NCI-H1694 treated with DMSO at 0.1 percent for 48 hours (cell line): ENCODE data around the gene ATP7B.
A peak's percentile ranks its signal among the peaks of the same experiment; 100 is the strongest.
"Not testable (repeated sequence)": the region's sequence is repeated elsewhere in the genome, so short reads cannot be mapped to it uniquely, and the experiment has no call there.

Experiments
- DNase-seq: peaks from one replicate; lab custom pipeline; 2025; lab: John Stamatoyannopoulos, UW

Gene ATP7B

DNA sequence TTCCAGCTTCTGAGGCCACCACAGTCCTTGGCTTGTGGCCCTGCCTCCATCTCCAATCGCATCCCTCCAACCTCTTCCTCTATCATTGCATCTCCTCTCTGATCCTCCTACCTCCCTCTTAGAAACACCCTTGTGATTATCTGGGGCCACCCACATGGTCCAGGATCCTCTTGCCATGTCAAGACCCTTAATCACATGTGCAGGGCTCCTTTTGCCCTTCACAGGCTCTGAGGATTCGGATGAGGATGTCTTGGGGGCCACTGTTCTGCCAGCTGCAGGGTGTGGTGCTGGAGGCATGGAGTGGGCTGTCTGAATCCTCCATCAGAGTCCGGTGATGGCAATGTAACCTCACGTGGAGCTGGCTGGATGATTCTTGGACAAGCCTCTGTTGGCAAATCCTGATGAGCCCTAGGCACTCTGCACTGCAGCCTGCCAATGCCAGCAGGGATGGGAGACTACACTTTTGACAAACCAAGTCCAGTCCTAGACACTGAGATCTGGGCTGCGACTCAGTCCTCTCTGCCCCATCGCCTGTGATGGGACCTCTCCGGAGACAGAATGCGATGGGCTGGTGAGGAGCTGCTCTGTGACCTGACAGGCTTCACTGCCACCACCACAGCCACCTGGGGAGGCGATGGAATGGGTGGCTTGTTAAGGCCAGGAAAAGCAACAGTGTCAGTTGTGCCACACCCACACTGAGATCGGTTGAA is 88.3 kb downstream of the ATP7B start:
- DNase-seq, result no peak

DNA sequence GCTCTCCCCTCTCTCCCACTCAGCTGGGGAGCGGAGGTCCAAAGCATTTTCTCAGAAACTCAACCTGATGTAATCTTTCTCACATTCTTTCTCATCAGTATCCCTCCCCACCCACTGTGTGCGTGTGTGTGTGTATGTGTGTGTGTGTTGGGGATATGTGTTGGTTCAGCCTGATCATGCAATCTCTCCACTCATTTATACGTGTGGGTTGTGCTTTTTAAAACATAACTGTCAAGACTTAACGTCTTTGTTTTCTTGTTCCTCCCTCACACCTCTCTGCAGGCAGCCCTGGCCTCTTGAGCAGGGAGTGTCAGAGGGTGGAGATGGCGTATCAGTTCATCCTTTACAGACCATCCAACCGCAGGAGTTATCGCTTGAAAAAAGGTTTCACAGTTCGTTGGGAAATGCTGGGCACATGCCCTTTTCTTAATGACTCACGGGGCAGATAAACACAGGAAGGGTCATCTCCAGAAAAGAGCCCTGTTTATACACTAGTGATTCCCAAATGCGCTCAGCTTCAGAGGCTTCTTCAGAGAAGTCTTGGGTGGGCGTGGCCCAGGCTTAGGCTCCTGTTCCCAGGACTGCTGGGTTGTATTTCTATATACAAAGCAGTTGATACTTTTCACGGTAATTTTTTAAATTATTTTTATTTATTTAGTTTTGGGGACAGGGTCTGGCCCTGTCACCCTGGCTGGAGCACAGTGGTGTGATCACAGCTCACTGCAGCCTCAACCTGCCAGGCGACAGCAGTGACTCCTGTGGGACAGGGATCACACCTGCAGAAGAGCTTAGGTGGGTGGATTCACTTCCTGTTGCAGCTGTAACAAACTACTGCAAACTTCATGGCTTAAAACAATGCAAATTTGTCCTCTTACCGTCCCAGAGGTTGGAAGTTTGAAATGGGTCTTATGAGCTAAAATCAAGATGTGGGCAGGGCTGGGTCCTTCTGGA is 89.2 kb downstream of the ATP7B start:
- no peak for DNase-seq

DNA sequence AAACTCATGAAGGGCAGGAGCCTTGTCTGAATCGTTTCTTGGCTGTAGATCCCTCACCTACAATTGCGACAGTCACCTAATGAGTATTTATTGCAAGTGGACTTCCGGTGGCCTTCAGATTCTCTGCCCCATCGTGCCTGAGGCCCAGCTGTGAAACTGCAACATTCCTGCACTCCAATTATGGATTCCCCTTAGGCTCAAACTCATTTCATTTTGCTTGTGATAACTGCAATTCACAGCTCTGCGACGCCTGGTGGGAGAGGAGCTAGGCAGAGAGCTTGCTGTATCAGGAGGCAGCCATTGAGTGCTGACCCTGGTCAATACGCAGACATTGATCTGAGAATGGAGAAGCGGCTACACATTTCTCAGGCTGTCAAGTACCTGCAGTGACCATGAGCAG is 90.5 kb downstream of the ATP7B start:
- DNase-seq, result no peak

DNA sequence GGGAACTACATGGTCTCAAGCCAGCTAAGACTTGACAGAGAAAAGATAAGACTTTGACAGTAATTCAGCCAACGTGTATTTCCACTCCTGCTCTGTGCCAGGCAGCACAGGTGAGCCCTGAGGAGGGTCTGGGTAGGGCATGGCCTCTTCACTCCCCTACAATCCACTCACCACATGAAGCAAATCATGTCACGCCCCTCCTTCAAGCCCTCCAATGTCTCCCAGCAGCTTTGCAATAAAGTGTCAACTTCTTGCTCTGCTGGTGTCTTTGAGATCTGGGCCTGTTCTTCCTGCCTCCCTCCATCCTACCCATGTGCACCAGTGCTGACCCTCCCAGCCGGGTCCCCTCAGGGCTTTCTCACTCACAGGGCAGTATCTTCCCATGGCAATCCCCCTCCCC is 91.0 kb downstream of the ATP7B start:
- no peak for DNase-seq

DNA sequence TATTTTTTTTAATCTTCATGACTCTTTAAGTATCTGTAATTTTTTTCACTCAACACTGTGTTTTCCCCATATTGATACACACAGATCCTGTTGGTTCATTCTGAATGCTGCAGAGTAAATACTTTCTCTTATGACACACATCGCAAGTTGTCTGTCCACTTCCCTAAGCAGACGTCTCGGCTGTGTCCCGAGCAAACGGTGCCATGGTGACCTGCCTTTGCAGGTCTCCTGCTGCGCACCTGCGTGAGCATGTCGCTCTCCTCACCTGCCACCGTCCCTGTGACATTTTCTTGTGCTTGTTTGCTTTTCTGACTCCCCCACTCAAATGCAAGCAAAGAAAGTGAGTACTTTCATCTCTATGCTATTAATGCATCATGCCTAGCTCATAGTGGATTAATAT is 91.7 kb downstream of the ATP7B start:
- DNase-seq, result no peak

DNA sequence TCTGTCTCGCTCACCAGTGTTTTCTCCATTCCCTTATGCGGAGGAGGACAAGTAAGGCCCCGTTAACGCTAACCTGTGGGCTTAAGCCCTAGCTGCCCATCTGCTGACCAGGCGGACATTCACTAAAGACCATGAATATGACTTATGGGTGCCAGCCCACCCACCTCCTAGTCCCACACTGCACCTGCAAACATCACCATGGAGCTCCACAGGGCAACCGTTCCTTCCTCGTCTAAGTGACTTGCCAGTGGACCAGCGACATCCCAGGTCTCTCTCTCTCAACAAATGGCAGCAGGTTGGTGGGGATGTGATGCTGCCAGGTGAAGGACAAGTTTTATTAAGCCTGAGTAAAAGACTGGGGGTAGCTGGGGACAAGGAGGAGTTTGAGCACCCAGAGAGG is 94.3 kb downstream of the ATP7B start:
- no peak for DNase-seq

DNA sequence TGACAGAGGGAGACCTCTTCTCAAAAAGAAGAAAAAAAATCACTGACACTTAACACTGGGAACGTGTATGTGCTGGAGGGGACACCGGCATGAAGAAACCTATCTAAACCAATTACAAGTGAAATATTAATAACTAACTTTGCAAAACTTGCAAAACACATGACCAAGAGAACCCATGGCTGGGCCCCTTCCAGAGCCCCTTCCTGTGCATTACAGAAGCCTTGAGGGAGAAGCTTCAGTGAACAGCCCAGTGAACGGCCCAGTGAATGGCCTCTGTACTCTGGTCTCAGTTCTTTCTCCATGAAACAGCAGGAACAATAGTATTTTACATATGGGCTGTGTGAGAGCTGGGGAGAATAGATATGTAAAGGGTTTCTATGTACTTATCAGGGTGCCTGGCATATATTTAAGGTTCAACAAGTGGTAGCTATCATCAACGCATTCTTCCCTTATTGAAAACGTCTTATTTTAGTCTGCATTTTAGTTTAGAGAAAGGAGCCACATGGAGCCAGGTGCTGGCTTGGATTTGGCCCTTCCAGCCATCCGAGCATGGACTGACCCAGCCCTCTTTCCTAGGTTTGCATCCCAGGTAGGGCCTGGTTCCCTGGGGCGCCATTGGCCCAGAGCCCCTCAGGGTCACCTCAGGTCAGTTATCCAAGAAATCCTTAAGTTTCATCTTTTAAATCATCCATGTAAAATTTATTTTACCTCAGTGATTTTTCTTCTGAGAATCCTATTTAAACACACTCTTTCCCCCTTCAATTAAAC is 95.0 kb downstream of the ATP7B start:
- no peak for DNase-seq

DNA sequence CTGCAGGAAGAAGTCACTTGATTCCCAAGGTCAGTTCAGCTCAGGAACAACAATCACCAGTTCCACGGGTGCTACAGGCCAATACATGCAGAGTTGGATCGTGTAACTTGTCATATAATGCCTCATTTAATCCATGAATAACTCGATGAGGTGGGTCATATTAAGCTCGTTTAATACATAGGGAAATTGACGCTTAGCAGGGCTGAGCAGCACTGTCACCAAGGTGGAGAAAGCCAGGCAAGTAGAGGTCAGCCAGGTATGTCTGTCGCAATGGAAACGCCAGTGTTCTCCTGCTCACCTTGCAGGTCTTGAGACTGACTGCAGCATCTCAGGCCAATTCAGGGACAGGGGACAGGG is 97.1 kb downstream of the ATP7B start:
- DNase-seq, result no peak

DNA sequence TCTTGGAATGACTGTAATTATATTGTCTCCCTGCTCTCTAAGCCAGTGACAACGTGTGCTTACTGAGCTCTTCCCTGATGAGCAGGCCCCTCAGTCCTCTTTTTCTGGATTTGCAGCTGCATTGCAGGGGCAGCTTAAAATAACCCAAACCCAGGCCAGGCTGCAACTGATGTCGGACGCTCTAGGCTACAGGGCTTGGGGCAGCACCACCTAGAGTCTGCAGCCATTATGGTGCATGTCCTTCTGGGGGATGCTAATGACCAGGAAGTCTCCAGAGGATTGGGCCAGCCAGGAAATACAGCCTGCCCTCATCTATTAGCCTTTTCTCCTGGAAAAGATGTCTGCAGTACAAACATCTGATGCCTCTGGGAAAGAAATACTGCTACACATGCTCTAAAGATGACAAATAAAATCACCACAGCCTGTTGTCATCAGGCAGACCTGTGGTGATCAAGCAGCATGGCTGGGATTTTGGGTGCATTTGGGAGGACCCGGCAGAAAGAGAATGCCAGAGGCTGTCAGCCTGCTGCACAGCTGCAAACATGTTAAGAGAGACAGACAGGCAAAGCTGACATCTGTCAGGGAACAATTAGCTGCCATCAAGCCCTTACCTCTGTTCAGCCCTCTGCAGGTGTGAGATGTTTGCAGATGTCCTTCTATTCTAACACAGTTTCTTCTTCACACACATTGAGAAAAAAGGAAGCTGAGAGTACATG is 97.7 kb downstream of the ATP7B start:
- peak; percentile 3 for DNase-seq

DNA sequence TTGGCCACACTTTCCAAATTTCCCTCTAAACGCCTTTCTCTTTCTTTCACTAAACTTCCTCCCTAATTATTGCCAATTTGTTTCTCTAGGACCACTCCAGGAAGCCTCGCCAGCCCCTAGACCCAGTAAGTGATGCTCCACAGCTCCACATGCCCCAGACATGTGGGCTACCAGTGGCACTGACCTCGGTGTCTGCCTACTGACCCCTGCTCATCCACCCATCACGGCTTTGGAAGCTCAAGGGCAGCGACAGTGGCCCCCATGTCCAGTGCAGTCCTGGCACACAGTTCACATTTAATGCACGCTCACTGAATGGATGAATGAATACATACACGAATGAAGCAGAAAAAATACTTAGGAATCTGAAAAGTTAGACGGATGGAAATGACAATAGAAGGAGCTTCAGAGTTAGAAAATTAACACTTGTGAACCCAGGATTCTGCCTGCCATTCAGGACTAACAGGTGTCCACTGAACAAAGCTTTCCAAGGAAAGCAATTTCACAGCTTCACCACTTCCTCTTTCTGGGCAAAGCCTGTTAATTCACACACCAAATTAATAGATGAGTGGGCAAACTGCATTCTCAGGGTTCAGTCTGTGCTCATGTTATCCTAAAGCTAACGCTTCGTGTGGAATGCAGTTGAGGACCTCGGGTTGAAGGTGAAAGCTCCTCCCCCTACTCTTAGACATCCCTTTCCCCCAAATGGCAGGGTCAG is 98.6 kb downstream of the ATP7B start:
- DNase-seq, result no peak

DNA sequence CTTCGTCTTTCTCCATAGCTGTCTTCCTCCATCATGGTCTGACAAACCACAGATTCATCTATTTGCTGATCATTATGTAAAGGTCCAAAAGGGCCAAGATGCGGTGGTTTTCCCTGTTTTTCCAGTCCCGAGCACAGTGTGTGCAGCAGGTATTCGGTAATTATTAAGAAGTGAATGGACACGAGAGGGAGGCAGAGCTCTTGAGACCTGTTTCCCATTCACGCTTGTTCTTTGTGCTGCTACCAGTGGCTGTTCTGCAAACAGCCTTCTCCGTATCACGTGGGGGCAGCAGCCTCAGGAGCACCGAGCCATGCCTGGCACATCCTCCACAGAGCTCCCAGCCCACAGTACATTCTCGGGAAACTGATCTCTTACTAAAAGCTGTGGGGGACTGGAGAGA is 99.2 kb downstream of the ATP7B start:
- DNase-seq, result no peak

DNA sequence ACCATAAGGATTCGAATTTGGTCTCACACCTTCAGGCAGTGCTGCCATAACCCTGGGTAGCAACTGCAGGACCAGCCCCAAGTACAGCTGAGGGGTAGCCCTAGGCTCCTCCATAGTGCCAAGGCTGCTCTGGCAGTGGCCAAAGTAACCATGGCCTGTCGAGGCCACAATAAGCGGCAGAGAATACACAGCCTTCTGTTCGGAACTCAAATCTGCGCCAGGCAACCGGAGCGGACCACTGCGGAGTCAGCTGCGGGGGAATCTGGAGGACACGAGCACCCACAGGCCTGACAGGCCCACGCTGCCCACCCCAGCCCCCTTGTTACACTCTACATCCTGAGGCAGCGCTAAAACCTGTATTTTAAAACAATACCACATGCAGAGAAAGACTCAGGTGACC is 100.7 kb downstream of the ATP7B start:
- no peak for DNase-seq

DNA sequence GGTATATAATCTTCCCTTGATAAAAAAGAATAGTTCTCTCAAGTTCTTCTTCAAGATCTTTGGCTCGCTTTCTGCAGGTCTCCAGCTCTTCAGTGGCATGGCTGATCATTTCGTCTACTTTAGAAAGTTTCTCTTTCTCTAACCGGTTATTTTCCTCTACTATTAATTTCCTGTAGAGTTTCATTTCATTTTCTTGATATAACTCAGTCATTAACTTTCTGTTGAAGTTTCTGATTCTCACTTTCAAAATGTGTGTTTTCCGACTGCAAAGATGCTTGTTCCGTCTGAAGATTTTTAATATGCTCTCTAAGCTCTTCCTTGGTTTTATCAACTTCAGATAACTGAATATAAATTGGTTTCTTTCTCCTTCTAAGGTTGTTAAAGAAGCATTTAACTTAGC is 102.0 kb downstream of the ATP7B start:
- not testable (repeated sequence) for DNase-seq

DNA sequence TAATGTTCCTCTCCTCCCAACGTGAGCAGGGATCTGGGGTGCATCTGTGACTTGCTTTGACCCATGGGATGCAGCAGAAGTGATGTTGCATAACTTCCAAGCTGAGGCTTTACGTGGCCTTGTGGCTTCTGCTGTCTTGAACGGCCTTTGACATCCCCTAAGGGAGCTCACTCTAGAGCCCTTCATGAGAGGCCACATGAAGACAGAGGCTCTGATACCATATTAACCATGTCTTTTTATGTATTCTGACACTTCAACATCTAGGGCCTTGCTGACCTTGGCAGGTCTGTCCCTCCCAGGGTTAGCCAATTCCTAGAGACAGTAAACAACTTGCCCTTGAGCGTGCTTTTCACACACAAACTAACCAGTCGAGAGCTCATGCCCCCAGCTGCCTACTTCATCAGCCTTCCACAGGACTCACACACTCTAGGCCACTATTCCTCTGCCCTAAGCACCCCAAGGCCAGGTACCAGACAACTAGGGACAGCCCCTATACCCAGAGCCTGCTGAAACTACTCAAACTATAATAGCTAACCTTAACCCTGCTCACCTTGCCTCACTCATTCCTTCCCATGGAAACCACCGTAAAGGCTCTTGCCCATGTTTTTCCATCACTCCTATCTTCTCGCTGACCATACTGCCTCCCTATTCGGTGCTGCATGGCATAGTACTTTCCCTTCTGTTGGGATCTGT is 104.1 kb downstream of the ATP7B start:
- no peak for DNase-seq

DNA sequence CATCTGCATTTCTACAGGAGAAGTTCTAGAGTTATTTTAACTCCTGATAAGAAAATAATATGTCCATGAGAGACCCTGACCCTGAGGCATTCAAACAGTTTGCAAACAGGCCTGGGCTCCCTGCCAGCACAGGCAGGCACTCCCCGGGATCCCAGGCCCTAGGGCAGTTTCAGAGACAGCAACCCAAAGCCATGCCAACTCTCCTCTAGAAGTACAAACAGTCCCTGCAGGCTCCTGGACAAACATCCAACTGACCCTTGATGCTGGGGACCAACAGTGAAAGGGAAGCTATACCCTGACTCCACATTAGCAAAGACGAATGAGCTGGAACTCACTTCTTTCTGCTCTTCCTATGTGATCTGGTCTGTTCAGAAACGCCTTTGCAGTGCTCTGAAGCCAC is 104.7 kb downstream of the ATP7B start:
- DNase-seq, result no peak

DNA sequence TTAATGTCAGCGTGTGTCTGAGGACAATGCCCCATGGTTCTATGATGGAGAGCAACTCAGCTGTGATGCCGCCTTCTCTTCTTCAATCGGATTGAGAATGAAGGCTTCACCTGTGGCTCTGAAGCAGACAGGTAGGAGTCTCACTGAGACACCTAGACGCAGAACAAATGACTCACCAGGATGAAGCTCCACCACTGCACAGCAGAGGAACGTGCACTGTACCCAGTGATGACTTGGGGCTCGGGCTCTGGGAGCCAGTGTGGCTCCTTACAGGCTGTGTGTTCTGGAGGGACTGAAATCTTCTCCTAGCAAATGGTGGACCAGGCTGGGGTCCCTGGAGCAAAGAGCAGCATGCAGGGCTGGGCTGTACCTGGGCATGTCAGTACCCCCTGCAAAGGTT is 105.5 kb downstream of the ATP7B start:
- no peak for DNase-seq

DNA sequence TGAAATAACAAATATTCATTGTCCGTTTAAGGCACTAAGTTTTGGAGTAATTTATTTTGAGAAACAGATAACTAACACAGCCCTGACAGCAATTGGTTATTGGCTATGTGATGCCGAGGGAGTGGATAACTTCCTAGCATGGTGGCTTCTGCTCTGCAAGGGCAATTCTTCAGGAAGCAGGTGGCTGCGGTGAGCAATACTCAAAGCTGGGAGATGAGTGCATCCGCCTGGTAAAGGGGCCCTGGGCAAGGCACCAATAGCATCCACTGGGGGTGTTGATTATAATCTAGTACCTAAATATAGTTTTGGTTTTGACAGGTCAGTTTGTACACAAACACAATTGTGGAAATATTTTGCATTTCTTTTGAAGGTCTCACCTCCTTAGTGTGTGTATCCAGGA is 108.5 kb downstream of the ATP7B start:
- no peak for DNase-seq

DNA sequence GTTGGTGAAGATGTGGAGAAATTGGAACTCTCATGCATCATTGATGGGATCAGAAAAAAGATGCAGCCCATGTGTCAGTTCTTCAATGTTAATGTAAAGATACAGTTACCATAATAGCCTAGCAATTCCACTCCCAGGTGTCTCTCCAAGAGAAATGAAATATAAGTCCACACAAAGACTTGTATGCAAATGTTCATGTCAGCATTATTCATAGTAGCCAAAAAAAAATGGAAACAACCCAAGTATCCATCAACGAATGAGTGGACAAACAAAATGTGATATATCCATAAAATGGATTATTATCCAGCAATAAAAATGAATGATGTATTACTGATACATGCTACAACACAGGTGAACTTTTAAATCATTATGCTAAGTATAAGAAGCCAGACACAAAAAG is 110.8 kb downstream of the ATP7B start:
- no peak for DNase-seq

DNA sequence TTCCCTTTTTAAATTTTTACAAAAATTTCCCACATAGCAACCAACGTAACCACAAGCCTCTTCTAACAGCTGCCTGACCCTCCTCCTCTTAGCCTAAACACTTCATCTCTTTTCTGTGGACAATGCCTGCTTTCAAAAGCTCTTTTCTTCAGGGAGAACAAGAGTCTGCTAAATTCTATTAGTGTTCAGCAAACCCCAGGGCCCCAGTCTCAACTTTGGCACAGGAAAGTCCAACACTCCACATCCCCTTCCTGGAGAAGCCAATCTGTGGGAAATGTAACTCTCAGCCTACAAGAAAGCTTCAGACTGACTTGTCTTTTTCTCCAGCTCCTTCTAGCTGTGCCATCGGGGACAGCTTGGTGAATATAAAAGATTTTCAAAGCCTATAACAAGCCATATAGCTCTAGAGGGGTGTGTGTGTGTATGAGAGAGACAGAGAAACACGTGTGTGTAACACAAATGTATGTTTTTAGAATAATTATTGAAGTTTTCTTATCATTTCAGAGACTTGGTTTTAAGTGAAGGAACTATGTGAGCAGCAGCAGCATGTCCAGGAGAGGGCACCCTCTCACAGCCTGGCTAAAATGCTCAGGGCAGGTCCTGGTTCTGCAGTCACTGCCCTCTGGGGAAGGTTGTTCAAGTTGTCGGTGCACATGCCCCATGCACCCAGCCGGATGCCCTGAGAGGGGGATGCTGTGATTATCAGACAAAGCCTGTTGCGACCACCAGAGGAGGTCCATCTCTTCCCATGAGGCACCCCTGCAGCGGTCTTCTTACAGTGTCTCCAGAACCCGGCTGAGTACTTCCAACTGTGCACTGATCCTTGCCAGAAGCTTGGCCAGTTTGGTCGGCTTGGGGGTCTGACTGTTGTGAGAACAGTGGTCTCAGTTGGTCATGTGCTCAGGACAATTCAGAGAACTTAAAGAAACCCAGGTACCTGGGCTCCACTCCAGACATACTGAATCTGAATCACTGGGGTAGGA is 115.1 kb downstream of the ATP7B start:
- peak; percentile 13 for DNase-seq

DNA sequence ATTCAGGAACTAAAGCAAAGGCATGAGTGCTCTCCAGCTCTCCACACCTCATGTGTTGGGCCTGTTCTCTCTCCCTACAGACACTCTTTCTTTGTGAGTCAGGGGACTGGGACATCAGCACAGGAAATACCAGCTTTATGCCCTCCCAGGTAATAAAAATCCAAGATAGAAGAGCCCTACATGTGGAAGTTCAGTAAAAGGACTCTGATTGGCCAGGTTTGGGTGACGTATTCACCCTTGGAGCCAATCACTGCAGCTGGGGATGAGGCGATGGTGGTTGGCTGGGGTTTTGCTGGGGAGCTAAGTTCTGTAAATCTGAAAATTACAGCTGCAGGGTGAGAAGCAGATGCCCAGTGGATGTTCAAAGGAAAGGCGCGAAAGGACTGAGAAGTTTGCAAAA is 117.0 kb downstream of the ATP7B start:
- DNase-seq, result no peak
